GM12873 (cell line): ENCODE measurements around the gene SPOCK1.

Experiments used
- TF ChIP-seq, protein P1 (sequence below): IDR thresholded peaks from 2 replicates; pipeline ENCODE4 v1.5.1; 2012; ENCODE audit warnings: low read depth, mild to moderate bottlenecking, moderate library complexity, low read length, control low read depth; ENCODE audit not compliant: insufficient read depth; ENCODE audit errors: missing control alignments

SPOCK1 gene

DNA sequence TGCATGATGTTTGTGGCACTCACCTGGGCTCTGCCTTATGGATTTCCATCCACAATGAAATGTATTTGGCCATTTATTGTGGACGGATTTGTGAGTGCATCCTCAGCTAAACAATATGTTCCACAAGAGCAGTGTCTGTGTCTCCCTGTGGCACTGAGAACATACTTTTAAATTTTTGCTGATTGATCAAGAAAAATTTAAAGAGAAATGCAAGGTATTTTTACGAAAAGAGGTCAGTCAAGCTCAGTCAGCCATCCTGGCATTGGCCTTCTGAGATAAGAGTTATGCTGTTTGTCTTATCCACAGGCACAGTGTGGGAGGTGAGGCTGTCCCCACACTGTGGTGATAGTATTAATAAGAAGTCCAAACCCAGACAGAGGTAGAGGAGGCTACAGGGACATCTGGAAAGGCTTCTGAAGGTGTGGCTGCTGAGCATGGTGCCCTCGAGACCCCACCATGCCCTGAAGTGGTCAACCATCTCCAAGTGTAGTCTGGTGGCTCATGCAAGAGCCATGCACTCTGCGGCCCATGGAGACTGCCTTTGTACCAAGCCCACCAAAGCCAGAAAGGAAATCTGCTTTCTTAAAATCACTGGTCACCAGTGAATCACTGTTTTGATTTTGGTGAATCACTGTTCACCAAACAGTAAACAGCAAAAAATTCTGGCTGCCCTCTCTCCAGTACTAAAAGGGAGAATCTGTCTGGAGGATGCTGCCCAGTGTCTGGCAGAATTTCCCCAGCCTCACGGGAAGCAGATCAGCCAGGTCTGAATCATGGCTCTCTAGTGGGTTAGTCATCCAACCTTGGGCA lies 28.8 kb downstream of the SPOCK1 start:
- TF ChIP-seq, protein P1, sequence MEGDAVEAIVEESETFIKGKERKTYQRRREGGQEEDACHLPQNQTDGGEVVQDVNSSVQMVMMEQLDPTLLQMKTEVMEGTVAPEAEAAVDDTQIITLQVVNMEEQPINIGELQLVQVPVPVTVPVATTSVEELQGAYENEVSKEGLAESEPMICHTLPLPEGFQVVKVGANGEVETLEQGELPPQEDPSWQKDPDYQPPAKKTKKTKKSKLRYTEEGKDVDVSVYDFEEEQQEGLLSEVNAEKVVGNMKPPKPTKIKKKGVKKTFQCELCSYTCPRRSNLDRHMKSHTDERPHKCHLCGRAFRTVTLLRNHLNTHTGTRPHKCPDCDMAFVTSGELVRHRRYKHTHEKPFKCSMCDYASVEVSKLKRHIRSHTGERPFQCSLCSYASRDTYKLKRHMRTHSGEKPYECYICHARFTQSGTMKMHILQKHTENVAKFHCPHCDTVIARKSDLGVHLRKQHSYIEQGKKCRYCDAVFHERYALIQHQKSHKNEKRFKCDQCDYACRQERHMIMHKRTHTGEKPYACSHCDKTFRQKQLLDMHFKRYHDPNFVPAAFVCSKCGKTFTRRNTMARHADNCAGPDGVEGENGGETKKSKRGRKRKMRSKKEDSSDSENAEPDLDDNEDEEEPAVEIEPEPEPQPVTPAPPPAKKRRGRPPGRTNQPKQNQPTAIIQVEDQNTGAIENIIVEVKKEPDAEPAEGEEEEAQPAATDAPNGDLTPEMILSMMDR = no peak

DNA sequence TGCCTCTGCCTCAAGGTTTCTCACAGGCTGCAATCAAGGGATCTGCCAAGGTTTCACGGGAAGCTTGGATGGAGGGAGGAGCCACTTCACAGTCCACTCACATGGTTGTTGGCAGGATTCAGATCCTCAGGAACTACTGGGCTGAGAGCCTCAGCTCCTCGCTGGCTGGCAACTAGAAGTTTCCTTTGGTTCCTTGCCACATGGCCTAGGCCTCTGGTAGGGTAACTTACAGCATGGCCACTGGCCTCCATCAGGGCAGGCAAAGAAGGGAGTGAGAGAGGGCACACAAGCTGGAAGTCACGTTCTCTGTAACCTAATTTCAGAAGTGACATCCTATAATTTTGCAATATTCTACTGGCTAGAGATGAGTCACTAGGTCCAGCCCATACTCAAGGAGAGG lies 32.2 kb downstream of the SPOCK1 start:
- TF ChIP-seq, protein P1 = no peak

- TF ChIP-seq, protein P1 = no peak
Observed at GRCh38 chr5:137465930-137466329, 33.2 kb downstream of the SPOCK1 start.

DNA sequence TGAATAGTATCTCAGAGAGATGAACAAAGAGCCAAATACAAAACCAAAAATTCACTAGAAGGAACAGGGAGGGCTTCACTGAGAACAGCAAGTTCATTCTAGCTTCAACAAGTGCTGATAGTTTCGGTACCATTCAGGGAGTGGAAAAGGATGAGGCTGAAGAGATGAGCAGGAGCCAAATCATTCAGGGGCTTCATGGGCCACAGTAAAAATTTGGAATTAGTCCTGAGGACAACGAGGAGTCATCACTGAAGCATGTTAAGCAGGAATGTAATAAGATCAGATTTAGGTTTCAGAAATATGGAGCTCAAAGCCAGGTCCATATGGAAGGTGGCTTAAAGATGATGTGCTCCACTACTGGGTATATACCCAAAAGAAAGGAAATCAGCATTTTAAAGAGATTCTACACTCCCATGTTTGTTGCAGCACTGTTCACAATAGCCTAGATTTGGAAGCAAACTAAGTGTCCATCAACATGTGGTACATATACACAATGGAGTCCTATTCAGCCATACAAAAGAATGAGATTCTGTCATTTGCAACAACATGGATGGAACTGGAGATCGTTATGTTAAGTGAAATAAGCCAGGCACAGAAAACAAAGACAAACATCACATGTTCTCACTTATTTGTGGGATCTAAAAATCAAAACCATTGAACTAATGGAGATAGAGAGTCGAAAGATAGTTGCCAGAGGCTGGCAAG lies 36.2 kb downstream of the SPOCK1 start:
- TF ChIP-seq, protein P1 = no peak

DNA sequence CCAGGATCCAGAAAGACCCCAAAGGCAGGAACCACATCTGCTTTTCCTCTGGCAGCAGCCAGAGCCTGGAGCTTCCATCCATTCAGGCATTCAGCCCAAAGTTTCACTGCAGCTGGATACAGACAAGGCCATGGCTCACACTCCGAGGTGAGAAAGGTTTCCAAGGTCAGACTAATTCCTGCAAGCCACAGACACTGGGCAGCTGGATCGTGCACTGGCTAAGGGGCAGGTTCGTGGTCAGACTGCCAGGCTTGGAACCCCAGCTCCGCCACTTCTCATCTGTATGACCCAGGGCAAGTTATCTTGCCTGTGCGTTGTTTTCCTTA lies 36.9 kb downstream of the SPOCK1 start:
- TF ChIP-seq, protein P1 = no peak

DNA sequence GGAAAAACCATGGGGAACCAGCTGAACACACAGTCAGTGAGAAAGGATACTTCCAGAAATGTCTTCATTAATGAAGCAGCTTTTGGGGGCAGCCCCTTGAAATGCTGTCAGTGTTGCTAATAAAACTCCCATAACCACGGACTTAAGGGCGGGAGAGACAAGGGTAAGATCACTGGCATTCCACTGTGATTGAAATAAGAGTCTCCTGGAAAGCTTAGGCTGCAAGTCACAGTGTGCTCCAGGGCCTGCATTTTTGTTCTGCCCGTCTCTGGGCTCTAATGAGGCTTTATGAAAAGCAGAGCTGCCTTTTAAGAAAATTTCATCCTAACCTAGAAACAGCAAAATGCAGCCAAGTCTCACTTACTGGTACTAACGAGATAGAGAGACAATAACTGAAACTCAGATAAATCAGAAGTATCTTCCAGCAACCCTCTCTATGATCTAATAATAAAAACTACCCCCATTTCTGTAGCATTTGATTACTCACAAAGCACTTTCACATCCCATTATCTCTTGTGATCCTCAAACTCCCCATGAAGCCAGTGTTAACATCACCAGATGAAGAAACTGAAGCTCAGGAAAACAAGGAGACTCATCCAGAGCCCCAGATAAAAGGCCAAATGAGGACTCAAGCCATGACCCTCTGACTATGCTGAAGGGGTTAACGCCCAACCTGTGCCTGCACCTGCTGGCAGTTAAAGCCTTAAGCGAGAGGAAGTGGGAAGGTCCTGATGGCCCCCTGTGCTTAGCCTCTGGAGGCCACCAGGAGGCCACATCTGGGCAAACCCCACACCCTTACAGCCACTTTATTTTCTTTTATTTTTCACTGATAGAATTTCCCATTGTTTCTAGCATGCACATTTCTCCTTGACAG lies 37.5 kb downstream of the SPOCK1 start:
- TF ChIP-seq, protein P1 = no peak

DNA sequence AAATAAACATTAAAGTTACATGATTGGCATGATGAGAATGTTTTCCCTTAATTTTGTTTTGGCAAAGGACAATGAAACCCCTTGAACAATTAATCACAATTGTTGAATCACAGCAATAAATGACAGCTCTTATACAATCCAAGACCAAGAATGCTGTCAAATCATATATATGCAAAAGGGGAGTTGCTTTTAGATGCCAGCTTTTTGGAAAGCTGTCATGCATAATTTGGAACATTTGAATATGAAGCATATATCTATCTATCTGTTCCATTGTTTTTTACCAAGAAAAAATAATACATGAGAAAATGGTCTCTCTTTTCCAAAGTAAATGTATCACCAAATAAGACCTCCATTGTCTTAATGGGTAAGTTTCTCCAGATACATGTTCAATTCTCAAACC lies 44.5 kb downstream of the SPOCK1 start:
- TF ChIP-seq, protein P1 = no peak
